Keratinocyte (primary cell): ENCODE data around the gene MANBA. TPM values are rescaled to one million over a fixed set of nuclear protein-coding genes. Genes with fewer than 3 reads are reported as not detected.
A peak's percentile ranks its signal among the peaks of the same experiment; 100 is the strongest.

ENCODE experiments used
- DNase-seq: peaks from one replicate; pipeline ENCODE4 v3.0.0-alpha.2; 2011; ENCODE audit warnings: low read depth, missing footprints, low spot score
- FAIRE-seq: peaks from 2 replicates; lab custom pipeline; 2011; peaks lifted over from hg19 to GRCh38; lab: Jason Lieb, UNC
- H2AFZ ChIP-seq: 2 replicates; pipeline ENCODE4 v1.6.0; 2012; ENCODE audit warnings: low read length, control low read depth, inconsistent platforms; ENCODE audit not compliant: control insufficient read depth
- H3K27ac ChIP-seq: 2 replicates; pipeline ENCODE4 v1.5.1; 2011; ENCODE audit warnings: low read length; ENCODE audit not compliant: control insufficient read depth, insufficient read depth
- H3K27me3 ChIP-seq: 3 replicates; pipeline ENCODE4 v1.6.0; 2011; ENCODE audit warnings: low read length; ENCODE audit not compliant: control insufficient read depth, insufficient read depth; ENCODE audit errors: extremely low read depth
- H3K36me3 ChIP-seq, 2 experiments: 2 replicates in 1 of 2; 3 replicates in 1 of 2; pipeline ENCODE4 v1.5.1; 2011; ENCODE audit warnings: low read length in 2 of 2, mild to moderate bottlenecking in 1 of 2; ENCODE audit not compliant: control insufficient read depth in 2 of 2, insufficient read depth in 2 of 2; ENCODE audit errors: extremely low read depth in 1 of 2
- H3K4me1 ChIP-seq: 3 replicates; pipeline ENCODE4 v1.5.1; 2011; ENCODE audit warnings: low read length; ENCODE audit not compliant: control insufficient read depth, insufficient read depth; ENCODE audit errors: extremely low read depth
- H3K4me2 ChIP-seq: 3 replicates; pipeline ENCODE4 v1.6.0; 2011; ENCODE audit warnings: low read depth, low read length; ENCODE audit not compliant: control insufficient read depth, insufficient read depth; ENCODE audit errors: extremely low read depth
- H3K4me3 ChIP-seq, 3 experiments: fragments of 200-600 bp in 1 of 3; sonication (generic) in 1 of 3; 2 replicates in 2 of 3; 3 replicates in 1 of 3; pipeline ENCODE4 v1.5.1; 2011 to 2016; ENCODE audit warnings: low read length in 3 of 3, mild to moderate bottlenecking in 3 of 3, control low read depth in 2 of 3, inconsistent platforms in 1 of 3, low read depth in 1 of 3, mixed read lengths in 1 of 3, mixed run types in 1 of 3, moderate library complexity in 1 of 3; ENCODE audit not compliant: control insufficient read depth in 2 of 3, insufficient read depth in 2 of 3; ENCODE audit errors: extremely low read depth in 1 of 3
- H3K79me2 ChIP-seq: 2 replicates; pipeline ENCODE4 v1.6.0; 2012; ENCODE audit warnings: low read length; ENCODE audit not compliant: control insufficient read depth, insufficient read depth
- H3K9ac ChIP-seq: 3 replicates; pipeline ENCODE4 v1.6.0; 2011; ENCODE audit warnings: low read length; ENCODE audit not compliant: control insufficient read depth, insufficient read depth; ENCODE audit errors: extremely low read depth
- H3K9me1 ChIP-seq: 3 replicates; pipeline ENCODE4 v1.6.0; 2011; ENCODE audit warnings: low read length; ENCODE audit not compliant: control insufficient read depth, insufficient read depth; ENCODE audit errors: extremely low read depth
- H3K9me3 ChIP-seq: 2 replicates; pipeline ENCODE4 v1.5.1; 2012; ENCODE audit warnings: low read depth, low read length; ENCODE audit not compliant: control insufficient read depth
- H4K20me1 ChIP-seq: 3 replicates; pipeline ENCODE4 v1.6.0; 2011; ENCODE audit warnings: low read length; ENCODE audit not compliant: control insufficient read depth, insufficient read depth; ENCODE audit errors: extremely low read depth
- EZH2 ChIP-seq: IDR thresholded peaks from one replicate; pipeline ENCODE4 v1.6.1; 2012; ENCODE audit warnings: inconsistent platforms, mild to moderate bottlenecking, low read length, moderate library complexity
- dilution Hi-C: fragments of 300-500 bp; cut with MboI; formaldehyde crosslinking; loops from one replicate; pipeline ENCODE4 v1.7.0; 2020; ENCODE audit warnings: low sequenced_read_pairs; ENCODE audit not compliant: extremely low pct_ligation_motif_present
- polyA minus RNA-seq, 3 experiments: library from RNA; depleted of rRNA, polyadenylated mRNA; stranded (reverse); fragments of >200 nt; gene quantifications; 1 replicate in 1 of 3; 2 replicates in 1 of 3; 3 replicates in 1 of 3; pipeline ENCODE4 v1.2.3, GENCODE V29; 2011
- polyA plus RNA-seq, 5 experiments: library from polyadenylated mRNA; depleted of rRNA in 3 of 5; stranded (reverse) in 3 of 5; stranded (forward) in 1 of 5; unstranded in 1 of 5; fragments of >200 nt; gene quantifications; 1 replicate in 1 of 5; 2 replicates in 3 of 5; 3 replicates in 1 of 5; pipeline versions ENCODE4 v1.2.1 to v1.2.3, GENCODE V29; 2011 to 2012; ENCODE audit warnings: missing spikeins in 2 of 5, low read depth in 1 of 5, low replicate concordance in 1 of 5
- TF ChIP-seq, protein P1 (sequence below), 3 experiments: IDR thresholded peaks in 1 of 3; conservative IDR thresholded peaks in 1 of 3; optimal IDR thresholded peaks in 1 of 3; 2 replicates in 2 of 3; 3 replicates in 1 of 3; pipeline versions ENCODE3 to v1.5.1; 2011; ENCODE audit warnings: low read length in 3 of 3, mild to moderate bottlenecking in 3 of 3, moderate library complexity in 2 of 3, control low read depth in 1 of 3, inconsistent platforms in 1 of 3; ENCODE audit not compliant: insufficient read depth in 2 of 3; ENCODE audit errors: extremely low read depth in 1 of 3

Gene MANBA
- polyA plus RNA-seq (9.3 to 10.7 TPM (median 10.2 TPM) in 3 replicates), polyA minus RNA-seq (5.2 to 16.3 TPM (median 15.8 TPM) in 3 replicates)
- polyA plus RNA-seq (2011; ENCODE audit: low read depth): 16.5 TPM
- 5.9 and 6.9 TPM in 2 replicates for polyA plus RNA-seq (2011; cell fraction: cytosol; rRNA removed)
- 32.6 and 37.8 TPM in 2 replicates for polyA plus RNA-seq (2011; cell fraction: nucleus; rRNA removed)
- polyA plus RNA-seq (2012; ENCODE audit: low replicate concordance): 12.5 and 17.4 TPM in 2 replicates
- polyA minus RNA-seq (2011; cell fraction: cytosol; rRNA and poly(A)+ RNA removed): 11.5 TPM
- 30.7 and 39.0 TPM in 2 replicates for polyA minus RNA-seq (2011; cell fraction: nucleus; rRNA and poly(A)+ RNA removed)

DNA sequence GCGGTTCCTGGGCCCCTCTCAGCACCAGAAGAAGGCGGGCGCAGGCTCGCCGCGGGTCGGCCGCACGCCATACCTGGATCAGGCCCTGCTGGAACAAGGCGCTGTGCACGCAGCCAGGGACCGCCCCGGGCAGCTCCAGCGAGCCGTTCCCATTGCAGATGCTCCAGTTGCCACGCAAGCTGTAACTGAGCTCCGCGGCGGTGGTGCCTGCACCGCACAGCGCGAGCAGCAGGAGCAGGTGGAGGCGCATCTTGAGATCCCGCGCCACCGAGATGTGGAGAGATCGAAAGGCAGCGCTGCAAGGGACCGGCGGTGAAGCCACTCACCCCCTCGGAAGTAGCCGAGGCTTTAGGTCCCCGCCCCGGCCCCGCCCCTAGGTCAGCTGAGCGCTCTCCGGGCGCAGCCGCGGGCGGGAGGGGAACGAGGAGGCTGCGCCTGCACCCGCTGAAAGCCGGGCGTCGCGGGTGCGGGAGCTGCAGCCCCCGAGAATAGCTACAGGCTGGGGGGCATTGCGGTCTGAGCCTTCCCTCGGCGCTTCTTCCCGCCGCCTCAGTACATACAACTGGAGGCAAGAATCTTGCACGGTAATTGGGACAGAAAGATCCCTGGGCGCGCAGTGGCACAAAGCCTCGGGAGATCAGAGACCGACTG is at the start of gene MANBA:
MANBA (minus strand) TSS at position 324 of the 651 bp plus-strand sequence; CDS start at position 250, 74 bp downstream.
- no peaks in the 10 kb centered on the region for H3K36me3 ChIP-seq
- peaks cover 9% of the 10 kb centered on the region for H3K4me1 ChIP-seq
- dilution Hi-C loops: no loop called here
- FAIRE-seq (no peak), DNase-seq (no peak)
- H3K4me3 ChIP-seq: peak within 1 kb of the TSS; percentile 72 to 91 (median 74)
- H3K79me2 ChIP-seq: peaks cover 19% of the 10 kb centered on the region
- H3K27ac ChIP-seq: peak within 1 kb of the TSS; percentile 67
- H3K9ac ChIP-seq: peak within 1 kb of the TSS; percentile 89
- no peaks in the 10 kb centered on the region for H3K27me3 ChIP-seq
- no peaks in the 10 kb centered on the region for H3K9me3 ChIP-seq
- peak within 1 kb of the TSS; percentile 94 for H2AFZ ChIP-seq
- TF ChIP-seq EZH2: no peak
- TF ChIP-seq, protein P1, sequence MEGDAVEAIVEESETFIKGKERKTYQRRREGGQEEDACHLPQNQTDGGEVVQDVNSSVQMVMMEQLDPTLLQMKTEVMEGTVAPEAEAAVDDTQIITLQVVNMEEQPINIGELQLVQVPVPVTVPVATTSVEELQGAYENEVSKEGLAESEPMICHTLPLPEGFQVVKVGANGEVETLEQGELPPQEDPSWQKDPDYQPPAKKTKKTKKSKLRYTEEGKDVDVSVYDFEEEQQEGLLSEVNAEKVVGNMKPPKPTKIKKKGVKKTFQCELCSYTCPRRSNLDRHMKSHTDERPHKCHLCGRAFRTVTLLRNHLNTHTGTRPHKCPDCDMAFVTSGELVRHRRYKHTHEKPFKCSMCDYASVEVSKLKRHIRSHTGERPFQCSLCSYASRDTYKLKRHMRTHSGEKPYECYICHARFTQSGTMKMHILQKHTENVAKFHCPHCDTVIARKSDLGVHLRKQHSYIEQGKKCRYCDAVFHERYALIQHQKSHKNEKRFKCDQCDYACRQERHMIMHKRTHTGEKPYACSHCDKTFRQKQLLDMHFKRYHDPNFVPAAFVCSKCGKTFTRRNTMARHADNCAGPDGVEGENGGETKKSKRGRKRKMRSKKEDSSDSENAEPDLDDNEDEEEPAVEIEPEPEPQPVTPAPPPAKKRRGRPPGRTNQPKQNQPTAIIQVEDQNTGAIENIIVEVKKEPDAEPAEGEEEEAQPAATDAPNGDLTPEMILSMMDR (optimal IDR thresholded peaks at IDR 0.05 in 1 of 3, IDR thresholded peaks at IDR 0.05 in 1 of 3, conservative IDR thresholded peaks at IDR 0.05 in 1 of 3; ENCODE audit: extremely low read depth in 1 of 3, insufficient read depth in 2 of 3, low read length in 3 of 3): peak in 1 of 3 experiments; percentile 10
- H3K4me2 ChIP-seq: peak within 1 kb of the TSS; percentile 100
- no peaks in the 10 kb centered on the region for H3K9me1 ChIP-seq
- no peaks in the 10 kb centered on the region for H4K20me1 ChIP-seq

DNA sequence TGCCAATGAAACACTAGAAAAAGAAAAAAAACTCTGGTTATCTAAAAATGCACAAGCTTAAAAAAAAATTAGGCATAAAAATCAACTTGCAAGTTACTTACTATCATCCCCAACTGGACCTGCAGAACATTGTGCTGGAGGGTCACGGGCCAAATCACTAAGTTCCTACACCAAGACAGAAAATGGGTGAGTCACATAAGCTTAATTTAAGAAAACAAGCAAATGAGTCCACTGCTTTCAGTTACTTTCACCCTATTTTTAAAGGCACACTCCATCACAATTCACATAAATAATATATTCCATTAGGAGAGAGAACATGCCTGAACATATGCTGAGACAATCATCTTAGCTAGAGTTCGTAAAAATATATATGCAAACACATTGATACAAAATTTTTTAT is 48.9 kb upstream of the MANBA start:
- peak overlapping the region; percentile 27 for H3K27ac ChIP-seq
- FAIRE-seq (no peak), DNase-seq (no peak)
- TF ChIP-seq, protein P1 (optimal IDR thresholded peaks at IDR 0.05 in 1 of 3, IDR thresholded peaks at IDR 0.05 in 1 of 3, conservative IDR thresholded peaks at IDR 0.05 in 1 of 3; ENCODE audit: extremely low read depth in 1 of 3, insufficient read depth in 2 of 3, low read length in 3 of 3): no peak
- TF ChIP-seq EZH2: no peak
- dilution Hi-C loops: no loop called here
- H2AFZ ChIP-seq: no peak overlapping the region
- no peaks in the 10 kb centered on the region for H3K9me1 ChIP-seq
- peaks cover 98% of the 10 kb centered on the region for H3K79me2 ChIP-seq
- H3K4me1 ChIP-seq: peaks cover 7% of the 10 kb centered on the region
- H3K4me3 ChIP-seq: no peak overlapping the region
- H3K9ac ChIP-seq: no peak overlapping the region
- H3K9me3 ChIP-seq: no peaks in the 10 kb centered on the region
- H3K4me2 ChIP-seq: no peak overlapping the region
- H4K20me1 ChIP-seq: peaks cover 10% of the 10 kb centered on the region
- no peaks in the 10 kb centered on the region for H3K27me3 ChIP-seq
- peaks cover 6 to 19% of the 10 kb centered on the region in 2 experiments for H3K36me3 ChIP-seq
